IMR-90 (cell line): Measurements from ENCODE around the gene SLIT3.

Experiments
- BHLHE40 ChIP-seq: fragments of 150-350 bp; IDR thresholded peaks from 2 replicates; pipeline ENCODE4 v1.6.1; 2016; ENCODE audit warnings: mild to moderate bottlenecking, low read depth, low read length
- CEBPB ChIP-seq: IDR thresholded peaks from 2 replicates; pipeline ENCODE4 v1.6.1; 2012; ENCODE audit warnings: low read depth, low read length, improper control_type of control experiment
- CHD1 ChIP-seq: IDR thresholded peaks from 2 replicates; pipeline ENCODE4 v1.6.1; 2012; ENCODE audit warnings: low read depth, low read length, improper control_type of control experiment
- FOS ChIP-seq: fragments of 150-350 bp; IDR thresholded peaks from 2 replicates; pipeline ENCODE4 v1.6.1; 2016; ENCODE audit warnings: low read depth, low read length
- MAFK ChIP-seq: IDR thresholded peaks from 2 replicates; pipeline ENCODE4 v1.6.1; 2012; ENCODE audit warnings: low read depth, low read length, improper control_type of control experiment
- MAZ ChIP-seq: IDR thresholded peaks from 2 replicates; pipeline ENCODE4 v1.6.1; 2012; ENCODE audit warnings: low read depth, mild to moderate bottlenecking, low read length, improper control_type of control experiment, moderate library complexity, borderline replicate concordance
- POLR2A ChIP-seq: IDR thresholded peaks from 2 replicates; pipeline ENCODE4 v1.6.1; 2012; ENCODE audit warnings: mild to moderate bottlenecking, low read depth, low read length
- RAD21 ChIP-seq: IDR thresholded peaks from 2 replicates; pipeline ENCODE4 v1.6.1; 2012; ENCODE audit warnings: low read length, improper control_type of control experiment
- RCOR1 ChIP-seq: IDR thresholded peaks from 2 replicates; pipeline ENCODE4 v1.6.1; 2012; ENCODE audit warnings: mild to moderate bottlenecking, low read length, improper control_type of control experiment; ENCODE audit not compliant: insufficient replicate concordance
- RFX5 ChIP-seq: IDR thresholded peaks from 2 replicates; pipeline ENCODE4 v1.8.0; 2012; ENCODE audit warnings: low read depth, mild to moderate bottlenecking, low read length, moderate library complexity
- SMC3 ChIP-seq: fragments of 150-350 bp; IDR thresholded peaks from 2 replicates; pipeline ENCODE4 v1.6.1; 2016; ENCODE audit warnings: low read depth, mild to moderate bottlenecking, antibody characterized with exemption, low read length, moderate library complexity
- TF ChIP-seq, protein P1 (sequence below): conservative IDR thresholded peaks from 2 replicates; pipeline ENCODE4 v1.5.1; 2012; ENCODE audit warnings: mild to moderate bottlenecking, low read depth, low read length, improper control_type of control experiment
- TF ChIP-seq, protein P2 (sequence below): fragments of 150-350 bp; IDR thresholded peaks from 2 replicates; pipeline ENCODE4 v1.6.1; 2017; ENCODE audit warnings: mild to moderate bottlenecking, antibody characterized with exemption, low read length, low read depth
- TF ChIP-seq, protein P3 (sequence below): fragments of 150-350 bp; IDR thresholded peaks from 2 replicates; pipeline ENCODE4 v1.6.1; 2016; ENCODE audit warnings: low read depth, mild to moderate bottlenecking, low read length, moderate library complexity, borderline replicate concordance

DNA sequence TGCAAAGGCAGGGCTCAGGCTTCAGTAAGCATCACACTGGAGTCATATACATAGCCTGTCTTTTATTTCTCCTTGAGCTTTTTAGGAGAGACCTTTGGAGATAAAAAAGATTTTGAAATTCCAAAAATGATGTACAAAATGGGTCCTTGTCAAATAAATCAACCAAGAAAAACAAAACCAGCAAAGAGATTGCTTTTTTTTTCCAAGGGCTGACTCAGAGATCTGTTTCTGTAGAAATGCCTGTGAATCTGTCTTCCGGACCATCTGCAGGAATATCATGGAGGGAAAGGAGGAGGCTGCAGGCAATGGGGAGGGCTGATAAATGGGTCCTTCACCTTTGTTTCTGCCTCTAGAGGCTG lies 77.4 kb downstream of the SLIT3 start:
- TF ChIP-seq, protein P1, sequence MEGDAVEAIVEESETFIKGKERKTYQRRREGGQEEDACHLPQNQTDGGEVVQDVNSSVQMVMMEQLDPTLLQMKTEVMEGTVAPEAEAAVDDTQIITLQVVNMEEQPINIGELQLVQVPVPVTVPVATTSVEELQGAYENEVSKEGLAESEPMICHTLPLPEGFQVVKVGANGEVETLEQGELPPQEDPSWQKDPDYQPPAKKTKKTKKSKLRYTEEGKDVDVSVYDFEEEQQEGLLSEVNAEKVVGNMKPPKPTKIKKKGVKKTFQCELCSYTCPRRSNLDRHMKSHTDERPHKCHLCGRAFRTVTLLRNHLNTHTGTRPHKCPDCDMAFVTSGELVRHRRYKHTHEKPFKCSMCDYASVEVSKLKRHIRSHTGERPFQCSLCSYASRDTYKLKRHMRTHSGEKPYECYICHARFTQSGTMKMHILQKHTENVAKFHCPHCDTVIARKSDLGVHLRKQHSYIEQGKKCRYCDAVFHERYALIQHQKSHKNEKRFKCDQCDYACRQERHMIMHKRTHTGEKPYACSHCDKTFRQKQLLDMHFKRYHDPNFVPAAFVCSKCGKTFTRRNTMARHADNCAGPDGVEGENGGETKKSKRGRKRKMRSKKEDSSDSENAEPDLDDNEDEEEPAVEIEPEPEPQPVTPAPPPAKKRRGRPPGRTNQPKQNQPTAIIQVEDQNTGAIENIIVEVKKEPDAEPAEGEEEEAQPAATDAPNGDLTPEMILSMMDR: no peak
- TF ChIP-seq SMC3 (no peak), POLR2A (no peak), RCOR1 (no peak), RAD21 (no peak), CEBPB (no peak), BHLHE40 (no peak), RFX5 (no peak), MAFK (no peak), FOS (no peak), MAZ (no peak), CHD1 (no peak)
- TF ChIP-seq, protein P2, sequence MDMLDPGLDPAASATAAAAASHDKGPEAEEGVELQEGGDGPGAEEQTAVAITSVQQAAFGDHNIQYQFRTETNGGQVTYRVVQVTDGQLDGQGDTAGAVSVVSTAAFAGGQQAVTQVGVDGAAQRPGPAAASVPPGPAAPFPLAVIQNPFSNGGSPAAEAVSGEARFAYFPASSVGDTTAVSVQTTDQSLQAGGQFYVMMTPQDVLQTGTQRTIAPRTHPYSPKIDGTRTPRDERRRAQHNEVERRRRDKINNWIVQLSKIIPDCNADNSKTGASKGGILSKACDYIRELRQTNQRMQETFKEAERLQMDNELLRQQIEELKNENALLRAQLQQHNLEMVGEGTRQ: no peak
- TF ChIP-seq, protein P3, sequence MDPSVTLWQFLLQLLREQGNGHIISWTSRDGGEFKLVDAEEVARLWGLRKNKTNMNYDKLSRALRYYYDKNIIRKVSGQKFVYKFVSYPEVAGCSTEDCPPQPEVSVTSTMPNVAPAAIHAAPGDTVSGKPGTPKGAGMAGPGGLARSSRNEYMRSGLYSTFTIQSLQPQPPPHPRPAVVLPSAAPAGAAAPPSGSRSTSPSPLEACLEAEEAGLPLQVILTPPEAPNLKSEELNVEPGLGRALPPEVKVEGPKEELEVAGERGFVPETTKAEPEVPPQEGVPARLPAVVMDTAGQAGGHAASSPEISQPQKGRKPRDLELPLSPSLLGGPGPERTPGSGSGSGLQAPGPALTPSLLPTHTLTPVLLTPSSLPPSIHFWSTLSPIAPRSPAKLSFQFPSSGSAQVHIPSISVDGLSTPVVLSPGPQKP: no peak
